Left ventricle myocardium inferior (tissue), 1 donor: ENCODE data around the gene SLC38A8. TPM values are rescaled to one million over a fixed set of nuclear protein-coding genes. Genes with fewer than 3 reads are reported as not detected.
A peak's percentile ranks its signal among the peaks of the same experiment; 100 is the strongest.

Source experiments
- DNase-seq: peaks from one replicate; pipeline ENCODE4 v3.0.0-alpha.2; 2020
- H3K27ac ChIP-seq: fragments of 200-600 bp; replicated peaks from 2 replicates; pipeline ENCODE4 v1.8.0; 2021
- H3K27me3 ChIP-seq: fragments of 200-600 bp; 2 replicates; pipeline ENCODE4 v1.8.0; 2021; ENCODE audit warnings: low read depth
- H3K36me3 ChIP-seq: fragments of 200-600 bp; 2 replicates; pipeline ENCODE4 v1.8.0; 2021
- H3K4me1 ChIP-seq: fragments of 200-600 bp; 2 replicates; pipeline ENCODE4 v1.8.0; 2021
- H3K4me3 ChIP-seq: fragments of 200-600 bp; 2 replicates; pipeline ENCODE4 v1.8.0; 2021; ENCODE audit warnings: mild to moderate bottlenecking, moderate library complexity
- H3K9me3 ChIP-seq: fragments of 200-600 bp; replicated peaks from 2 replicates; pipeline ENCODE4 v1.8.0; 2021
- intact Hi-C: fragments of 100-400 bp; cut with micrococcal nuclease; formaldehyde crosslinking; loops from one replicate; pipeline ENCODE4 v1.11.0; 2022
- total RNA-seq: library from RNA; stranded (reverse); fragmentation: NEBNext Ultra II Directional; extraction: Animal tissue kit (Norgen Biotek cat#: 25700); gene quantifications from one replicate; pipeline ENCODE4 v1.2.1, GENCODE V29; 2021
- TF ChIP-seq, protein P1 (sequence below): fragments of 200-600 bp; IDR thresholded peaks from 2 replicates; pipeline ENCODE4 v1.8.0; 2021; ENCODE audit warnings: antibody characterized with exemption, mild to moderate bottlenecking, borderline replicate concordance
- donor health status: DM: no; HTN: yes; CAD: no; lungs with severe emphysema.

Gene SLC38A8
- total RNA-seq, 1 donor from 2014 or later: not detected

DNA sequence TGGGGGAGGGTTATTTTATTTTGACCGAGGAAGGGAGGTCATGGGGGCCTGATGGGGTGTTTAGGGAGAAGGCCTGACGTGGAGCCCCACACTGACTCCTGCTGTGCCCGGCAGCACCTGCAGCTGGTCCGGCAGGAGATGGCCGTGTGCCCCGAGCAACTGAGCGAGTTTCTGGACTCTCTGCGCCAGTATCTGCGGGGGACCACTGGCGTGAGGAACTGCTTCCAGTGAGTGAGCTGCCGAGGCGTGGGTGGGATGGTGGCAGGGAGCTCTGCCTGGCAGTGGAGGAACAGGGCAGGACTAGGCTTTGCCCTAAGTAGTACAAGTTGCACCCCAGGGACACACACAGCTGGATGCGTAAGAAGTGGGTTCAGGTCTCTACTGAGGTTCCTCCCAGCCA lies 44.5 kb downstream of the SLC38A8 start:
- Histone ChIP-seq H3K4me1 (peaks cover 2% of the 10 kb centered on the region), H3K27me3 (peaks cover 36% of the 10 kb centered on the region), H3K27ac (no peak overlapping the region), H3K9me3 (no peaks in the 10 kb centered on the region), H3K4me3 (no peak overlapping the region), H3K36me3 (no peaks in the 10 kb centered on the region)
- intact Hi-C loops: no loop called here
- TF ChIP-seq, protein P1, sequence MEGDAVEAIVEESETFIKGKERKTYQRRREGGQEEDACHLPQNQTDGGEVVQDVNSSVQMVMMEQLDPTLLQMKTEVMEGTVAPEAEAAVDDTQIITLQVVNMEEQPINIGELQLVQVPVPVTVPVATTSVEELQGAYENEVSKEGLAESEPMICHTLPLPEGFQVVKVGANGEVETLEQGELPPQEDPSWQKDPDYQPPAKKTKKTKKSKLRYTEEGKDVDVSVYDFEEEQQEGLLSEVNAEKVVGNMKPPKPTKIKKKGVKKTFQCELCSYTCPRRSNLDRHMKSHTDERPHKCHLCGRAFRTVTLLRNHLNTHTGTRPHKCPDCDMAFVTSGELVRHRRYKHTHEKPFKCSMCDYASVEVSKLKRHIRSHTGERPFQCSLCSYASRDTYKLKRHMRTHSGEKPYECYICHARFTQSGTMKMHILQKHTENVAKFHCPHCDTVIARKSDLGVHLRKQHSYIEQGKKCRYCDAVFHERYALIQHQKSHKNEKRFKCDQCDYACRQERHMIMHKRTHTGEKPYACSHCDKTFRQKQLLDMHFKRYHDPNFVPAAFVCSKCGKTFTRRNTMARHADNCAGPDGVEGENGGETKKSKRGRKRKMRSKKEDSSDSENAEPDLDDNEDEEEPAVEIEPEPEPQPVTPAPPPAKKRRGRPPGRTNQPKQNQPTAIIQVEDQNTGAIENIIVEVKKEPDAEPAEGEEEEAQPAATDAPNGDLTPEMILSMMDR: no peak
- DNase-seq: no peak

GRCh38 chr16:83996481-83997252 lies 45.9 kb downstream of the SLC38A8 start:
- Histone ChIP-seq H3K4me3 (no peak overlapping the region), H3K27me3 (peaks cover 28% of the 10 kb centered on the region), H3K9me3 (no peaks in the 10 kb centered on the region), H3K36me3 (no peaks in the 10 kb centered on the region), H3K27ac (no peak overlapping the region), H3K4me1 (peaks cover 12% of the 10 kb centered on the region)
- intact Hi-C loops: no loop called here
- DNase-seq: no peak
- TF ChIP-seq, protein P1: no peak

GRCh38 chr16:83995754-83996153 lies 46.8 kb downstream of the SLC38A8 start:
- no peaks in the 10 kb centered on the region for H3K9me3 ChIP-seq
- peak; percentile 29 for DNase-seq
- H3K27me3 ChIP-seq: peaks cover 21% of the 10 kb centered on the region
- no peaks in the 10 kb centered on the region for H3K36me3 ChIP-seq
- H3K27ac ChIP-seq: no peak overlapping the region
- H3K4me1 ChIP-seq: peaks cover 12% of the 10 kb centered on the region
- H3K4me3 ChIP-seq: no peak overlapping the region
- TF ChIP-seq, protein P1: no peak
- intact Hi-C loops: no loop called here

DNA sequence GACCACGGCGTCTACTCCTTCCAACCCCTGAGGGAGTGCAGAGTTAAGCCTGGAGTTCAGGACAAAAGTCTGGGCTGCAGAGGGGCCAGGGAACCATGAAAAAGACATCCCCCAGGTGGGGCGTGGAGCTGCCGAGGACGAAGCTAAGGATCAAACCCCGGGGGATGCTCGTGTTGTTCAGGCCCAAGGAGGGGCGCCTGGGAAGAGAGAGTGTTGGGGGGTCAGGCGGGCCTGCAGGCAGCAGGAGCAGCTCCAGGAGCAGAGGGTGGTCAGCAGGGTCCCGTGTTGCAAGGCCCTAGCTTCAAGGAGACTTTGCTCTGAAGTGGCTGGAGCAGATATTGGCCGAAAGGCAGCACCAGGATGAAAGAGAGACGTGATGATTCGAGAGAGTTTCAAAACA lies 47.9 kb downstream of the SLC38A8 start:
- H3K36me3 ChIP-seq: no peaks in the 10 kb centered on the region
- H3K4me1 ChIP-seq: peaks cover 12% of the 10 kb centered on the region
- no peak overlapping the region for H3K4me3 ChIP-seq
- peaks cover 20% of the 10 kb centered on the region for H3K27me3 ChIP-seq
- no peak for DNase-seq
- no peak overlapping the region for H3K27ac ChIP-seq
- TF ChIP-seq, protein P1: no peak
- intact Hi-C loops: no loop called here
- no peaks in the 10 kb centered on the region for H3K9me3 ChIP-seq

DNA sequence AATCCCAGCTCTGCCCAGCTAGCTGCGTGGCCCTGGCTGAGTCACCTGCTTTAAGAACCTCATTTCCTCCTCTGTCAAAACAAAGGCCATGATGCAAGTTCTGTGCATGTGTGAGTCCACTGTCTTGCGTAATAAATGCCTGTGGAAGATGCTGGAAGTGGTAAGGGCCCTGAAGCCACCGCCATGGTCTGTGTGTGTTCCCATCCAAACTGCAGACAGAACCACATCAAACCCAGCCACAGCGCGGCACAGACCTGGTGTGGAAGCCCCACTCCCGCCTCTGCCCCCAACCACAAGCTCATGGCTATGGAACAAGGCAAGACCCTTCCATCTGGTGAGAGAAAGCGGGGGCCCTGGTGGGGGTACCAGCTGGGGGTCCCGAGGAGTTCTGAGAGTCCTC lies 48.5 kb downstream of the SLC38A8 start:
- no peak for DNase-seq
- intact Hi-C loops: no loop called here
- no peak overlapping the region for H3K27ac ChIP-seq

More for the DNA sequence above, 48.5 kb downstream of the SLC38A8 start:
- Histone ChIP-seq H3K36me3 (no peaks in the 10 kb centered on the region), H3K4me1 (peaks cover 12% of the 10 kb centered on the region), H3K9me3 (no peaks in the 10 kb centered on the region), H3K27me3 (peaks cover 20% of the 10 kb centered on the region), H3K4me3 (no peak overlapping the region)
- TF ChIP-seq, protein P1: no peak
